ENCODE data around the gene CNNM2. TPM values are rescaled to one million over a fixed set of nuclear protein-coding genes. Genes with fewer than 3 reads are reported as not detected.

The CNNM2 gene
- total RNA-seq, 1 experiment from 2014 or later, result 23.5 TPM

DNA sequence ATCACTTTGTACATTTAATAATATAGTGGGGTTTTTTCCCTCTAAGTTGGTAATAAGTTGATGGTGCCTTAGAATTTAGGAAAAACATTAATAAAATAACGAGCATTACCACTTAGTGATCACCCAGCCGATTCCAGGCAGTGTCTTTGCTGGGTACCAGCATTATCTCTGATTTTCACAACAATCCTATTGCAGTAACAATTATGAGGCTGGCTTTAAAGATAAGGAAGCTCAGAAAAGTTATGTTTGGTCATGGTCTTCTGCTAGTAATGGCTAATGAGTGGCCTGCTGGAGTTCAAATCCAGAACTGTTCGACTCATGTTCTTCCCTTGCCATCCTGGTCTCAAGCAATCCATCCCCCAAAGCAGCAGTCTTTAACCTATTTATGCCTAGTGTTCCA lies 127.9 kb downstream of the CNNM2 start (continued):
- TF ChIP-seq, protein P1, sequence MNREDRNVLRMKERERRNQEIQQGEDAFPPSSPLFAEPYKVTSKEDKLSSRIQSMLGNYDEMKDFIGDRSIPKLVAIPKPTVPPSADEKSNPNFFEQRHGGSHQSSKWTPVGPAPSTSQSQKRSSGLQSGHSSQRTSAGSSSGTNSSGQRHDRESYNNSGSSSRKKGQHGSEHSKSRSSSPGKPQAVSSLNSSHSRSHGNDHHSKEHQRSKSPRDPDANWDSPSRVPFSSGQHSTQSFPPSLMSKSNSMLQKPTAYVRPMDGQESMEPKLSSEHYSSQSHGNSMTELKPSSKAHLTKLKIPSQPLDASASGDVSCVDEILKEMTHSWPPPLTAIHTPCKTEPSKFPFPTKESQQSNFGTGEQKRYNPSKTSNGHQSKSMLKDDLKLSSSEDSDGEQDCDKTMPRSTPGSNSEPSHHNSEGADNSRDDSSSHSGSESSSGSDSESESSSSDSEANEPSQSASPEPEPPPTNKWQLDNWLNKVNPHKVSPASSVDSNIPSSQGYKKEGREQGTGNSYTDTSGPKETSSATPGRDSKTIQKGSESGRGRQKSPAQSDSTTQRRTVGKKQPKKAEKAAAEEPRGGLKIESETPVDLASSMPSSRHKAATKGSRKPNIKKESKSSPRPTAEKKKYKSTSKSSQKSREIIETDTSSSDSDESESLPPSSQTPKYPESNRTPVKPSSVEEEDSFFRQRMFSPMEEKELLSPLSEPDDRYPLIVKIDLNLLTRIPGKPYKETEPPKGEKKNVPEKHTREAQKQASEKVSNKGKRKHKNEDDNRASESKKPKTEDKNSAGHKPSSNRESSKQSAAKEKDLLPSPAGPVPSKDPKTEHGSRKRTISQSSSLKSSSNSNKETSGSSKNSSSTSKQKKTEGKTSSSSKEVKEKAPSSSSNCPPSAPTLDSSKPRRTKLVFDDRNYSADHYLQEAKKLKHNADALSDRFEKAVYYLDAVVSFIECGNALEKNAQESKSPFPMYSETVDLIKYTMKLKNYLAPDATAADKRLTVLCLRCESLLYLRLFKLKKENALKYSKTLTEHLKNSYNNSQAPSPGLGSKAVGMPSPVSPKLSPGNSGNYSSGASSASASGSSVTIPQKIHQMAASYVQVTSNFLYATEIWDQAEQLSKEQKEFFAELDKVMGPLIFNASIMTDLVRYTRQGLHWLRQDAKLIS (CRISPR knock-in tag; IDR thresholded peaks at IDR 0.05; ENCODE audit: borderline replicate concordance), result no peak
- no peak for TF ChIP-seq TCF7 (CRISPR knock-in tag; IDR thresholded peaks at IDR 0.05; ENCODE audit: low read depth)
- TF ChIP-seq ZNF416 (CRISPR knock-in tag; IDR thresholded peaks at IDR 0.05), result no peak
- no peak for TF ChIP-seq ZBTB21 (CRISPR knock-in tag; IDR thresholded peaks at IDR 0.05; ENCODE audit: borderline replicate concordance)
- TF ChIP-seq, protein P2, sequence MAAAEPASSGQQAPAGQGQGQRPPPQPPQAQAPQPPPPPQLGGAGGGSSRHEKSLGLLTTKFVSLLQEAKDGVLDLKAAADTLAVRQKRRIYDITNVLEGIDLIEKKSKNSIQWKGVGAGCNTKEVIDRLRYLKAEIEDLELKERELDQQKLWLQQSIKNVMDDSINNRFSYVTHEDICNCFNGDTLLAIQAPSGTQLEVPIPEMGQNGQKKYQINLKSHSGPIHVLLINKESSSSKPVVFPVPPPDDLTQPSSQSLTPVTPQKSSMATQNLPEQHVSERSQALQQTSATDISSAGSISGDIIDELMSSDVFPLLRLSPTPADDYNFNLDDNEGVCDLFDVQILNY (CRISPR knock-in tag; IDR thresholded peaks at IDR 0.05), result no peak
- no peak for TF ChIP-seq RORB (CRISPR knock-in tag; IDR thresholded peaks at IDR 0.05)
- TF ChIP-seq, protein P3, sequence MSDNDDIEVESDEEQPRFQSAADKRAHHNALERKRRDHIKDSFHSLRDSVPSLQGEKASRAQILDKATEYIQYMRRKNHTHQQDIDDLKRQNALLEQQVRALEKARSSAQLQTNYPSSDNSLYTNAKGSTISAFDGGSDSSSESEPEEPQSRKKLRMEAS (CRISPR knock-in tag; IDR thresholded peaks at IDR 0.05), result no peak
- TF ChIP-seq, protein P4, sequence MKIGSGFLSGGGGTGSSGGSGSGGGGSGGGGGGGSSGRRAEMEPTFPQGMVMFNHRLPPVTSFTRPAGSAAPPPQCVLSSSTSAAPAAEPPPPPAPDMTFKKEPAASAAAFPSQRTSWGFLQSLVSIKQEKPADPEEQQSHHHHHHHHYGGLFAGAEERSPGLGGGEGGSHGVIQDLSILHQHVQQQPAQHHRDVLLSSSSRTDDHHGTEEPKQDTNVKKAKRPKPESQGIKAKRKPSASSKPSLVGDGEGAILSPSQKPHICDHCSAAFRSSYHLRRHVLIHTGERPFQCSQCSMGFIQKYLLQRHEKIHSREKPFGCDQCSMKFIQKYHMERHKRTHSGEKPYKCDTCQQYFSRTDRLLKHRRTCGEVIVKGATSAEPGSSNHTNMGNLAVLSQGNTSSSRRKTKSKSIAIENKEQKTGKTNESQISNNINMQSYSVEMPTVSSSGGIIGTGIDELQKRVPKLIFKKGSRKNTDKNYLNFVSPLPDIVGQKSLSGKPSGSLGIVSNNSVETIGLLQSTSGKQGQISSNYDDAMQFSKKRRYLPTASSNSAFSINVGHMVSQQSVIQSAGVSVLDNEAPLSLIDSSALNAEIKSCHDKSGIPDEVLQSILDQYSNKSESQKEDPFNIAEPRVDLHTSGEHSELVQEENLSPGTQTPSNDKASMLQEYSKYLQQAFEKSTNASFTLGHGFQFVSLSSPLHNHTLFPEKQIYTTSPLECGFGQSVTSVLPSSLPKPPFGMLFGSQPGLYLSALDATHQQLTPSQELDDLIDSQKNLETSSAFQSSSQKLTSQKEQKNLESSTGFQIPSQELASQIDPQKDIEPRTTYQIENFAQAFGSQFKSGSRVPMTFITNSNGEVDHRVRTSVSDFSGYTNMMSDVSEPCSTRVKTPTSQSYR (CRISPR knock-in tag; IDR thresholded peaks at IDR 0.05), result no peak
- no peak for TF ChIP-seq GRHL2 (CRISPR knock-in tag; IDR thresholded peaks at IDR 0.05; ENCODE audit: insufficient replicate concordance, severe bottlenecking)
- TF ChIP-seq, protein P5, sequence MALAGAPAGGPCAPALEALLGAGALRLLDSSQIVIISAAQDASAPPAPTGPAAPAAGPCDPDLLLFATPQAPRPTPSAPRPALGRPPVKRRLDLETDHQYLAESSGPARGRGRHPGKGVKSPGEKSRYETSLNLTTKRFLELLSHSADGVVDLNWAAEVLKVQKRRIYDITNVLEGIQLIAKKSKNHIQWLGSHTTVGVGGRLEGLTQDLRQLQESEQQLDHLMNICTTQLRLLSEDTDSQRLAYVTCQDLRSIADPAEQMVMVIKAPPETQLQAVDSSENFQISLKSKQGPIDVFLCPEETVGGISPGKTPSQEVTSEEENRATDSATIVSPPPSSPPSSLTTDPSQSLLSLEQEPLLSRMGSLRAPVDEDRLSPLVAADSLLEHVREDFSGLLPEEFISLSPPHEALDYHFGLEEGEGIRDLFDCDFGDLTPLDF (CRISPR knock-in tag; IDR thresholded peaks at IDR 0.05), result no peak
- TF ChIP-seq MYBL2 (CRISPR knock-in tag; IDR thresholded peaks at IDR 0.05), result no peak
- no peak for TF ChIP-seq TEAD1 (CRISPR knock-in tag; IDR thresholded peaks at IDR 0.05)

DNA sequence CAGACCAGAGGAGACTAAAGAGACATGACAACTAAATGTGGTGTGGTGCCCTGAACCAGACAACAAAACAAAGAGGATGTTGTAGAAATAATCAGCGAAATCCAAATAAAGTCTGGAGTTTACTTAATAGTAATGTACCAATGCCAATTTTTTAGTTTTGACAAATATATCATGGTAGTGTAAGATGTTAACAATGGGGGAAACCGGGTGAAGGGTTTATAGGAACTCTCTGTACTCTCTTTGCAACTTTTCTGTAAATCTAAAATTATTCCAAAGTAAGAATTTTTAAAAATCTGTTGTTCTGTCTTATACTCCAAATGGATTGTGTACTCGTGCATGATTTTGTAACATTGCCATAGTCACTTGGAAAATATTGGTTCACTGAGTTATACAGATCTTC lies 129.3 kb downstream of the CNNM2 start:
- ATAC-seq, result no peak
- POLR2A ChIA-PET, result no interaction called here
- no peak for DNase-seq (ENCODE audit: low spot score)
- H3K4me3 Mint-ChIP-seq, result no peak overlapping the region
- CTCF ChIA-PET, result no interaction called here
- no peaks in the 10 kb centered on the region for H3K9me3 Mint-ChIP-seq
- H3K27ac Mint-ChIP-seq, result no peak overlapping the region
- H3K36me3 Mint-ChIP-seq, result no peaks in the 10 kb centered on the region
- peaks cover 28% of the 10 kb centered on the region for H3K4me1 Mint-ChIP-seq
- H3K27me3 Mint-ChIP-seq (ENCODE audit: low read depth), result no peaks in the 10 kb centered on the region
- no peak for TF ChIP-seq ESRRA (CRISPR knock-in tag; IDR thresholded peaks at IDR 0.05; ENCODE audit: borderline replicate concordance)
- TF ChIP-seq, protein P6, sequence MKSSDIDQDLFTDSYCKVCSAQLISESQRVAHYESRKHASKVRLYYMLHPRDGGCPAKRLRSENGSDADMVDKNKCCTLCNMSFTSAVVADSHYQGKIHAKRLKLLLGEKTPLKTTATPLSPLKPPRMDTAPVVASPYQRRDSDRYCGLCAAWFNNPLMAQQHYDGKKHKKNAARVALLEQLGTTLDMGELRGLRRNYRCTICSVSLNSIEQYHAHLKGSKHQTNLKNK (CRISPR knock-in tag; IDR thresholded peaks at IDR 0.05), result no peak
- no peak for TF ChIP-seq TP53 (CRISPR knock-in tag; IDR thresholded peaks at IDR 0.05)
- TF ChIP-seq ETV6 (CRISPR knock-in tag; IDR thresholded peaks at IDR 0.05), result no peak
- no peak for TF ChIP-seq SMAD4 (CRISPR knock-in tag; IDR thresholded peaks at IDR 0.05)
- TF ChIP-seq IRF2 (CRISPR knock-in tag; IDR thresholded peaks at IDR 0.05; ENCODE audit: borderline replicate concordance, low read depth), result no peak
- TF ChIP-seq ZBTB21 (CRISPR knock-in tag; IDR thresholded peaks at IDR 0.05; ENCODE audit: borderline replicate concordance), result no peak
- no peak for TF ChIP-seq TEAD1 (CRISPR knock-in tag; IDR thresholded peaks at IDR 0.05)
- no peak for TF ChIP-seq GTF2I (CRISPR knock-in tag; conservative IDR thresholded peaks at IDR 0.05)
- TF ChIP-seq OVOL2 (CRISPR knock-in tag; IDR thresholded peaks at IDR 0.05; ENCODE audit: borderline replicate concordance), result no peak
- TF ChIP-seq, protein P7, sequence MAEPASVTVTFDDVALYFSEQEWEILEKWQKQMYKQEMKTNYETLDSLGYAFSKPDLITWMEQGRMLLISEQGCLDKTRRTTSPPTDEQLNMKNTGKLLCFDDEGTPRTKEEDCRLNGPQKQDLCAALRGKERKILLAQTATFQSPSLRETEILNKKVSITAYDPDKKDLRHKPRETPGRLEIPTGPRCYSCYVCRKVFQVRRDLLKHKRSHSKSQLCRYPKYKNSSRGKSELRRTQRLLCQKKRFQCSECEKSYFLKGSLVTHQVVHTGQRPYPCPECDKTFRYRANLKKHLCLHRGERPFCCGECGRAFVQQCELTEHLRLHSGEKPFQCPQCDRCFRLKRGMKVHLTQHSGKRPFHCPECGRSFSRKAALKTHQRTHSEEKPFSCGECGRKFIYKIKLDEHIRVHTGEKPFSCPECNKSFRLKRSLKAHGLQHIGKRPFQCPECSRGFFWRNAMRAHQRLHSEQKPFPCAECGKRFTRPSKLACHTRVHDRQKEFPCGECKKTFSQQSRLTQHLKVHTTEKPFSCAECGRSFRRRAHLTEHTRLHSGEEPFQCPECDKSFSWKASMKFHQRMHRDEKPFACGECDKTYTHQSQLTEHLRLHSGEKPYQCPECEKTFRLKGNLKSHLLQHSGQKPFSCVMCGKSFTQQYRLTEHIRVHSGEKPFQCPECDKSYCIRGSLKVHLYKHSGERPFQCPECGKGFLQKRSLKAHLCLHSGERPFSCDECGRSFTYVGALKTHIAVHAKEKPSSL (CRISPR knock-in tag; conservative IDR thresholded peaks at IDR 0.05), result no peak
- TF ChIP-seq, protein P8, sequence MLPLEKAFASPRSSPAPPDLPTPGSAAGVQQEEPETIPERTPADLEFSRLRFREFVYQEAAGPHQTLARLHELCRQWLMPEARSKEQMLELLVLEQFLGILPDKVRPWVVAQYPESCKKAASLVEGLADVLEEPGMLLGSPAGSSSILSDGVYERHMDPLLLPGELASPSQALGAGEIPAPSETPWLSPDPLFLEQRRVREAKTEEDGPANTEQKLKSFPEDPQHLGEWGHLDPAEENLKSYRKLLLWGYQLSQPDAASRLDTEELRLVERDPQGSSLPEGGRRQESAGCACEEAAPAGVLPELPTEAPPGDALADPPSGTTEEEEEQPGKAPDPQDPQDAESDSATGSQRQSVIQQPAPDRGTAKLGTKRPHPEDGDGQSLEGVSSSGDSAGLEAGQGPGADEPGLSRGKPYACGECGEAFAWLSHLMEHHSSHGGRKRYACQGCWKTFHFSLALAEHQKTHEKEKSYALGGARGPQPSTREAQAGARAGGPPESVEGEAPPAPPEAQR (CRISPR knock-in tag; IDR thresholded peaks at IDR 0.05), result no peak
- no peak for TF ChIP-seq GRHL2 (CRISPR knock-in tag; IDR thresholded peaks at IDR 0.05; ENCODE audit: insufficient replicate concordance, severe bottlenecking)

All from WTC11 (cell line).